Measurements from ENCODE around the gene PLA2G10.
"Not testable (repeated sequence)": the region's sequence is repeated elsewhere in the genome, so short reads cannot be mapped to it uniquely, and the experiment has no call there.

- TF ChIP-seq SUZ12 (IDR thresholded peaks at IDR 0.05; ENCODE audit: extremely low read depth, insufficient read depth, insufficient read length); ZNF274 (IDR thresholded peaks at IDR 0.05; ENCODE audit: low read depth, low read length); YY1 (IDR thresholded peaks at IDR 0.05; ENCODE audit: insufficient read depth, insufficient read length): not testable (repeated sequence)
Measured at GRCh38 chr16:14733233-14733632, 39.1 kb upstream of the PLA2G10 start.

All from NT2/D1 (cell line).